ENCODE measurements around the gene RNF208. TPM values are rescaled to one million over a fixed set of nuclear protein-coding genes. Genes with fewer than 3 reads are reported as not detected.

Gene RNF208
- total and polyA plus RNA-seq, 2 of the 4 experiments (the other 2 are of a cell fraction), result 1.2 TPM; not detected in 1

- Histone ChIP-seq H3K18ac (ENCODE audit: low read depth, low read length) (no peak overlapping the region), H2AK9ac (replicated peaks; ENCODE audit: low read depth, low read length, poor library complexity) (no peak overlapping the region), H3K56ac (ENCODE audit: extremely low read depth, insufficient read depth, low read length) (no peak overlapping the region), H2AFZ (replicated peaks; ENCODE audit: low read length, poor library complexity) (no peak overlapping the region), H3K36me3 (ENCODE audit: control insufficient read depth, insufficient read depth, low read length) (peaks cover 19% of the 10 kb centered on the region), H3K4me3 (ENCODE audit: insufficient read depth, low read depth, low read length) (no peak overlapping the region), H4K20me1 (ENCODE audit: insufficient read depth, low read length) (peaks cover 33% of the 10 kb centered on the region), H3K79me1 (ENCODE audit: low read depth in 1 of 2, low read length in 2 of 2) (peaks cover 3 to 28% of the 10 kb centered on the region in 2 experiments; a peak in 3 of 4 replicates), H2BK15ac (ENCODE audit: low read depth, low read length) (no peak overlapping the region), H3K4me2 (ENCODE audit: low read depth, low read length) (no peak overlapping the region), H3K14ac (replicated peaks; ENCODE audit: low read depth, low read length) (no peak overlapping the region), H2BK5ac (ENCODE audit: low read depth, low read length, poor library complexity, severe bottlenecking) (no peak overlapping the region), H2BK120ac (ENCODE audit: low read depth, low read length) (no peak overlapping the region), H3K9me3 (ENCODE audit: control insufficient read depth, insufficient read depth, low read length) (no peaks in the 10 kb centered on the region), H4K5ac (ENCODE audit: low read depth, low read length) (no peak overlapping the region), H3K9ac (ENCODE audit: low read depth, low read length) (no peak overlapping the region), H4K91ac (ENCODE audit: insufficient read depth, low read depth, low read length) (no peak overlapping the region), H3K27me3 (ENCODE audit: control insufficient read depth, insufficient read depth, low read length) (no peaks in the 10 kb centered on the region), H4K8ac (ENCODE audit: low read depth in 2 of 2, low read length in 2 of 2) (no peak overlapping the region), H3K9me1 (ENCODE audit: insufficient read depth, low read length) (peaks cover 4% of the 10 kb centered on the region), H2BK20ac (ENCODE audit: low read depth, low read length) (no peak overlapping the region), H3K23ac (ENCODE audit: low read depth, low read length) (no peak overlapping the region), H3K4me1 (ENCODE audit: control insufficient read depth, insufficient read depth, low read length) (peaks cover 7% of the 10 kb centered on the region; the same call in 1 of the 2 replicates), H2AK5ac (ENCODE audit: low read depth, low read length) (no peak overlapping the region), H3K4ac (ENCODE audit: low read depth, low read length) (no peak overlapping the region), H3K27ac (ENCODE audit: insufficient read depth, low read length) (no peak overlapping the region)
- ATAC-seq (ENCODE audit: low read depth), result no peak
- no peak for TF ChIP-seq ELK1 (IDR thresholded peaks at IDR 0.05; ENCODE audit: borderline replicate concordance, low read depth, low read length)
- TF ChIP-seq SMC3 (IDR thresholded peaks at IDR 0.05; ENCODE audit: low read depth, low read length), result no peak
- no peak for TF ChIP-seq MXI1 (IDR thresholded peaks at IDR 0.05; ENCODE audit: borderline replicate concordance, low read depth, low read length)
- no peak for TF ChIP-seq RAD21 (IDR thresholded peaks at IDR 0.05; ENCODE audit: low read length)
- no peak for TF ChIP-seq POLR2A (IDR thresholded peaks at IDR 0.05; ENCODE audit: low read depth, low read length)
- TF ChIP-seq NFE2L2 (IDR thresholded peaks at IDR 0.05; ENCODE audit: low read depth, low read length), result no peak
- TF ChIP-seq CHD1 (IDR thresholded peaks at IDR 0.05; ENCODE audit: low read depth, low read length), result no peak
- TF ChIP-seq CTCF (conservative IDR thresholded peaks at IDR 0.05; ENCODE audit: low read depth, low read length), result no peak
- no peak for DNase-seq
- WGBS, 2 experiments (ENCODE audit: extremely low coverage in 2 of 2, insufficient read length in 1 of 2), result 94% methylated on average over 12 of the region's 25 CpGs; no CpG with 5 or more reads in 1 of the 2 experiments
- intact Hi-C loops (cut with micrococcal nuclease) (no loop called here), in situ Hi-C loops (cut with MboI; ENCODE audit: low sequenced_read_pairs) (no loop called here), dilution Hi-C loops (cut with HindIII; ENCODE audit: low sequenced_read_pairs, unreplicated experiment) (no loop called here)
- no TSS peak for BruUV-seq (replicated peaks)
- ChIA-PET CTCF (no interaction called here), POLR2A (ENCODE audit: unreplicated experiment) (interaction anchor here (1.9 kb wide), 1 partner anchor 9 kb away, joined by 9 read pairs; the partner anchor contains the start of gene NELFB)
Measured at GRCh38 chr9:137245450-137246421, 23.7 kb upstream of the RNF208 start.
